Measurements from ENCODE around the gene IMMP2L. TPM values are rescaled to one million over a fixed set of nuclear protein-coding genes. Genes with fewer than 3 reads are reported as not detected.
A peak's percentile ranks its signal among the peaks of the same experiment; 100 is the strongest.

Gene IMMP2L
- total and polyA plus RNA-seq, 4 donors = 9.2 to 34.7 (median 11.1) TPM

DNA sequence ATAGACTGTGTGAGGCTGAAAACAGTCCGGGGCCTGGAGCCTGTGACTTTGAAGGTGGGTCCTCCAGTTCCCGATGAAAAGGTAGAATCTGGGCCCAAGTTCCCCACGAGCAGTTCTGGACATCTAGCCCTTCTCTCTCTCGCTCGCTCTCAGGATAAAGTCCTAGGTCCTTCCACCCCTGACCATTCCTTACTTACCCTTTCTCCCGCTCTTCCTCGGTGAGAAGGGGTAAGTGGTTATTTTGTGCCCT is 713 bp downstream of the IMMP2L start:
- ATAC-seq (ENCODE audit: insufficient read depth, low FRiP score) (no peak), DNase-seq (no peak)
- Histone ChIP-seq H3K27ac (ENCODE audit: low read depth in 1 of 2, low read length in 1 of 2) (peak overlapping the region; percentile 89 to 92), H3K9me3 (ENCODE audit: control insufficient read depth in 4 of 4, insufficient read depth in 3 of 4, low read length in 3 of 4) (no peaks in the 10 kb centered on the region), H3K4me1 (ENCODE audit: control insufficient read depth in 5 of 5, insufficient read depth in 5 of 5, low read length in 5 of 5) (peaks cover 0 to 24% (median 4%) of the 10 kb centered on the region in 5 donors), H3K4me3 (peak overlapping the region; percentile 69), H3K27me3 (ENCODE audit: control insufficient read depth in 3 of 3, insufficient read depth in 3 of 3, low read length in 2 of 3) (no peaks in the 10 kb centered on the region), H3K9ac (ENCODE audit: insufficient read depth in 1 of 2, low read length in 2 of 2) (peak overlapping the region; percentile 66 to 67), H3K36me3 (ENCODE audit: control insufficient read depth in 4 of 4, insufficient read depth in 4 of 4, low read length in 4 of 4) (peaks cover 1 to 8% (median 5%) of the 10 kb centered on the region in 4 donors)
- 18 to 25% methylated on average over 7 of the region's 7 CpGs for WGBS, 2 donors
- TF ChIP-seq, protein P1, sequence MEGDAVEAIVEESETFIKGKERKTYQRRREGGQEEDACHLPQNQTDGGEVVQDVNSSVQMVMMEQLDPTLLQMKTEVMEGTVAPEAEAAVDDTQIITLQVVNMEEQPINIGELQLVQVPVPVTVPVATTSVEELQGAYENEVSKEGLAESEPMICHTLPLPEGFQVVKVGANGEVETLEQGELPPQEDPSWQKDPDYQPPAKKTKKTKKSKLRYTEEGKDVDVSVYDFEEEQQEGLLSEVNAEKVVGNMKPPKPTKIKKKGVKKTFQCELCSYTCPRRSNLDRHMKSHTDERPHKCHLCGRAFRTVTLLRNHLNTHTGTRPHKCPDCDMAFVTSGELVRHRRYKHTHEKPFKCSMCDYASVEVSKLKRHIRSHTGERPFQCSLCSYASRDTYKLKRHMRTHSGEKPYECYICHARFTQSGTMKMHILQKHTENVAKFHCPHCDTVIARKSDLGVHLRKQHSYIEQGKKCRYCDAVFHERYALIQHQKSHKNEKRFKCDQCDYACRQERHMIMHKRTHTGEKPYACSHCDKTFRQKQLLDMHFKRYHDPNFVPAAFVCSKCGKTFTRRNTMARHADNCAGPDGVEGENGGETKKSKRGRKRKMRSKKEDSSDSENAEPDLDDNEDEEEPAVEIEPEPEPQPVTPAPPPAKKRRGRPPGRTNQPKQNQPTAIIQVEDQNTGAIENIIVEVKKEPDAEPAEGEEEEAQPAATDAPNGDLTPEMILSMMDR (IDR thresholded peaks at IDR 0.05; ENCODE audit: control extremely low read depth, extremely low read depth) = no peak

DNA sequence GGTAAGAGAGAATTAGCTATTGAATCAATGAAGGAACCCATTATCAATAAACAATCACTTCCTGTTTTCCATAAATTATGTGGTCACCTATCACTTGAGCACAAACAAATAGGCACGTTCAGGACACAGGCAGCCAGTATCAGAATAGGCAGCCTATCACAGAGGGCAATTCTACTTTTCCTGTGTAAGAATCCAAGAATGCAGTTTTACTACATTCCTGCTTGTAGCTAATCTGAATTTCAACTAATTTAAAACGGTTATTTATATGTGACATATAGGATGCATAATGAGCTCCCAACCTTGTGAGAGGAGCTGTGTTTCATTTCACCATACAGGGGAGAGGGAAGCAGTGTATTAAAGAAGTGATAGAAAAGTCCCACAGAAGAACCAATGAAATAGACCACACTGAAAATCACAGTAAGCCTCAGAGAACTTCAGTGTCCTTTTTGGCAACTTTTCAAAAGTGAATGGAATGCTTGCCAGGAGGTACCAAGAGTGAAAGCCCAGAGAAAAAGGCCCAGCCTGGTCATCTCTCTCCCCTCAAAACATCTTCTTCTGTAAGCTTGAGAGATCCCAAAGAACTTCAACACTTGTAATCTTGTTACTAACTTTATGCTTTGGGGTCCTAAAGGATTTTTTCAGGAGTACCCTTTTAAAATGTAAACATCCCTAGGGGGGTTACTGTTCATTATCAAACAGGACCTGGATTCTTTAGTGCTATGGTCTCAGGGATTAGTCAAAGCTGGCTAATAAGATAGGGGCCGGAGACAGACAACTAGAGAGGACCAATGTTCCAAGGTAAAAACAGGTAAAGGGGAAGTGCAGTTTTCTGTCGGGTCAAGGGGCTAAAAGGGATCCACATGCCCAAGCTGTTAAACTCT is 1.3 kb downstream of the IMMP2L start:
- Histone ChIP-seq H3K9me3 (ENCODE audit: control insufficient read depth in 4 of 4, insufficient read depth in 3 of 4, low read length in 3 of 4) (no peaks in the 10 kb centered on the region), H3K27ac (ENCODE audit: low read depth in 1 of 2, low read length in 1 of 2) (peak overlapping the region; percentile 89 to 92), H3K4me1 (ENCODE audit: control insufficient read depth in 5 of 5, insufficient read depth in 5 of 5, low read length in 5 of 5) (peaks cover 0 to 24% (median 4%) of the 10 kb centered on the region in 5 donors), H3K9ac (ENCODE audit: insufficient read depth in 1 of 2, low read length in 2 of 2) (peak overlapping the region; percentile 66 to 67), H3K27me3 (ENCODE audit: control insufficient read depth in 3 of 3, insufficient read depth in 3 of 3, low read length in 2 of 3) (no peaks in the 10 kb centered on the region), H3K4me3 (peak overlapping the region; percentile 69), H3K36me3 (ENCODE audit: control insufficient read depth in 4 of 4, insufficient read depth in 4 of 4, low read length in 4 of 4) (peaks cover 1 to 8% (median 5%) of the 10 kb centered on the region in 4 donors)
- peak in 2 of 3 donors; percentile 67 to 73 for DNase-seq
- ATAC-seq (ENCODE audit: insufficient read depth, low FRiP score) = no peak
- TF ChIP-seq, protein P1 (IDR thresholded peaks at IDR 0.05; ENCODE audit: control extremely low read depth, extremely low read depth) = no peak
- whole genome bisulfite sequencing, 2 donors = 26 to 54% methylated on average over 4 of the region's 4 CpGs

DNA sequence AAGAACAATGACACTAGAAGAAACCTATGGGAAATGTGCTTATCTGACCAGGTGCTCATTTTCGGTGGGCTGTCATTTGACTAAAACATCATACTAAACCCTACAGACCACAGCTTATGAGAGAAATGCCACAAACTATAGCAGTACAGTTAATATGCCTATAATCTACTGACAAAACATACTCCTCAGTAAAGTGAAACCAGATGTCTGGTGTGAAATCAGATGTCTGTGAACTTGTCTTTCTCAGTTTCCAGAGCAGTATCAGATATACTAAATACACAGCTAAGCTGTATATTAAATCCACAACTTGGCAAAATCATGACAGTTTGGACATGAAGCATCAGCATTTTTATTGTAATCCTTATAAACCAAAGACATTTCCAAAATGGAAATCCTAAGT is 3.3 kb downstream of the IMMP2L start:
- H3K27me3 ChIP-seq (ENCODE audit: control insufficient read depth in 3 of 3, insufficient read depth in 3 of 3, low read length in 2 of 3) = no peaks in the 10 kb centered on the region

More for the DNA sequence above, 3.3 kb downstream of the IMMP2L start:
- 81 to 87% methylated on average over 1 of the region's 1 CpG for WGBS, 2 donors
- ATAC-seq (ENCODE audit: insufficient read depth, low FRiP score) = no peak
- Histone ChIP-seq H3K9me3 (ENCODE audit: control insufficient read depth in 4 of 4, insufficient read depth in 3 of 4, low read length in 3 of 4) (no peaks in the 10 kb centered on the region), H3K36me3 (ENCODE audit: control insufficient read depth in 4 of 4, insufficient read depth in 4 of 4, low read length in 4 of 4) (peaks cover 1 to 12% (median 5%) of the 10 kb centered on the region in 4 donors), H3K4me1 (ENCODE audit: control insufficient read depth in 5 of 5, insufficient read depth in 5 of 5, low read length in 5 of 5) (peaks cover 0 to 24% (median 4%) of the 10 kb centered on the region in 5 donors), H3K27ac (ENCODE audit: low read depth in 1 of 2, low read length in 1 of 2) (no peak overlapping the region), H3K4me3 (no peak overlapping the region), H3K9ac (ENCODE audit: insufficient read depth in 1 of 2, low read length in 2 of 2) (no peak overlapping the region)
- peak in 2 of 3 donors; percentile 13 to 14 for DNase-seq
- TF ChIP-seq, protein P1 (IDR thresholded peaks at IDR 0.05; ENCODE audit: control extremely low read depth, extremely low read depth) = no peak

Data from lung (tissue), 12 donors.